ENCODE results near the gene TSPAN17.
"Not testable (repeated sequence)": the region's sequence is repeated elsewhere in the genome, so short reads cannot be mapped to it uniquely, and the experiment has no call there.

The TSPAN17 gene

GRCh38 chr5:176647030-176647842, at the start of gene TSPAN17:
Gene TSPAN17 (plus strand): TSS chr5:176647484. CDS start chr5:176647616, 132 bp downstream.
- peak; percentile 98 for DNase-seq
- in situ Hi-C loops (cut with MboI; ENCODE audit: low pct_unique_long_range_greater_than_20kb, low sequenced_read_pairs) = no loop called here

- in situ Hi-C loops (cut with MboI; ENCODE audit: low pct_unique_long_range_greater_than_20kb, low sequenced_read_pairs) = not testable (repeated sequence)
These were observed 47.4 kb upstream of the TSPAN17 start for GRCh38 chr5:176599749-176600430.

GRCh38 chr5:176601901-176602482, 45.3 kb upstream of the TSPAN17 start:
- in situ Hi-C loops (cut with MboI; ENCODE audit: low pct_unique_long_range_greater_than_20kb, low sequenced_read_pairs) = no loop called here
- DNase-seq = no peak

More at GRCh38 chr5:176599749-176600430, 47.4 kb upstream of the TSPAN17 start:
- DNase-seq = not testable (repeated sequence)

GRCh38 chr5:176603091-176603490, 44.2 kb upstream of the TSPAN17 start:
- DNase-seq = no peak
- in situ Hi-C loops (cut with MboI; ENCODE audit: low pct_unique_long_range_greater_than_20kb, low sequenced_read_pairs) = no loop called here

- in situ Hi-C loops (cut with MboI; ENCODE audit: low pct_unique_long_range_greater_than_20kb, low sequenced_read_pairs) = no loop called here
- no peak for DNase-seq
These were observed 41.3 kb upstream of the TSPAN17 start for GRCh38 chr5:176606032-176606431.

- in situ Hi-C loops (cut with MboI; ENCODE audit: low pct_unique_long_range_greater_than_20kb, low sequenced_read_pairs) = no loop called here
- no peak for DNase-seq
These were observed 40.4 kb upstream of the TSPAN17 start for GRCh38 chr5:176606875-176607274.

GRCh38 chr5:176608142-176608705, 39.1 kb upstream of the TSPAN17 start:
- no peak for DNase-seq
- in situ Hi-C loops (cut with MboI; ENCODE audit: low pct_unique_long_range_greater_than_20kb, low sequenced_read_pairs) = no loop called here

- DNase-seq = peak; percentile 24
These were observed 38.2 kb upstream of the TSPAN17 start for GRCh38 chr5:176608937-176609723.

GRCh38 chr5:176609724-176610434, 37.4 kb upstream of the TSPAN17 start, which contains the start of gene GPRIN1:
Gene GPRIN1 (minus strand): TSS chr5:176610156. CDS start chr5:176599834, 10,322 bp downstream.
- in situ Hi-C loops (cut with MboI; ENCODE audit: low pct_unique_long_range_greater_than_20kb, low sequenced_read_pairs) = no loop called here
- DNase-seq = peak; percentile 45

More at GRCh38 chr5:176608937-176609723, 38.2 kb upstream of the TSPAN17 start:
- in situ Hi-C loops (cut with MboI; ENCODE audit: low pct_unique_long_range_greater_than_20kb, low sequenced_read_pairs) = no loop called here

GRCh38 chr5:176610435-176610773, 36.9 kb upstream of the TSPAN17 start:
- in situ Hi-C loops (cut with MboI; ENCODE audit: low pct_unique_long_range_greater_than_20kb, low sequenced_read_pairs) = no loop called here
- DNase-seq = no peak

- peak; percentile 74 for DNase-seq
- in situ Hi-C loops (cut with MboI; ENCODE audit: low pct_unique_long_range_greater_than_20kb, low sequenced_read_pairs) = no loop called here
These were observed 35.8 kb upstream of the TSPAN17 start for GRCh38 chr5:176611435-176611834.

- in situ Hi-C loops (cut with MboI; ENCODE audit: low pct_unique_long_range_greater_than_20kb, low sequenced_read_pairs) = no loop called here
- no peak for DNase-seq
These were observed 35.3 kb upstream of the TSPAN17 start for GRCh38 chr5:176612008-176612407.

GRCh38 chr5:176612855-176613254, 34.4 kb upstream of the TSPAN17 start:
- in situ Hi-C loops (cut with MboI; ENCODE audit: low pct_unique_long_range_greater_than_20kb, low sequenced_read_pairs) = no loop called here
- no peak for DNase-seq

GRCh38 chr5:176614805-176615478, 32.3 kb upstream of the TSPAN17 start:
- in situ Hi-C loops (cut with MboI; ENCODE audit: low pct_unique_long_range_greater_than_20kb, low sequenced_read_pairs) = no loop called here
- DNase-seq = no peak

GRCh38 chr5:176616511-176616910, 30.8 kb upstream of the TSPAN17 start:
- no peak for DNase-seq
- in situ Hi-C loops (cut with MboI; ENCODE audit: low pct_unique_long_range_greater_than_20kb, low sequenced_read_pairs) = no loop called here

- no peak for DNase-seq
These were observed 28.5 kb upstream of the TSPAN17 start for GRCh38 chr5:176618783-176619182.

GRCh38 chr5:176619203-176619568, 28.1 kb upstream of the TSPAN17 start:
- in situ Hi-C loops (cut with MboI; ENCODE audit: low pct_unique_long_range_greater_than_20kb, low sequenced_read_pairs) = no loop called here
- peak; percentile 92 for DNase-seq

More at GRCh38 chr5:176618783-176619182, 28.5 kb upstream of the TSPAN17 start:
- in situ Hi-C loops (cut with MboI; ENCODE audit: low pct_unique_long_range_greater_than_20kb, low sequenced_read_pairs) = no loop called here

All from KBM-7 (cell line).